ENCODE data around the gene JADE2.
"Not testable (repeated sequence)": the region's sequence is repeated elsewhere in the genome, so short reads cannot be mapped to it uniquely, and the experiment has no call there.

The JADE2 gene

DNA sequence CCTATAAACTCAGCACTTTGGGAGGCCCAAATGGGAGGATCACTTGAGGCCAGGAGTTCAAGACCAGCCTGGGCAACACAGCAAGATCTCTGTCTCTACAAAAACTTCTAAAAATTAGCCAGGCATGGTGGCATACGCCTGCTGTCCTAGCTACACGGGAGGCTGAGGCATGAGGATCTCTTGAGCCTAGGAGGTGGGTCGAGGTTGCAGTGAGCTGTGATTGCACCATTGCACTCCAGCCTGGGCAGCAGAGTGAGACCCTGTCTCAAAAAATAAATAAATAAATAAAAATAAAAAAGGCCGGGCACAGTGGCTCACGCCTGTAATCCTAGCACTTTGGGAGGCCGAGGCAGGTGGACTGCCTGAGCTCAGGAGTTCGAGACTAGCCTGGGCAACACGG, 8.5 kb upstream of the JADE2 start:
- H3K27ac Mint-ChIP-seq; H3K36me3 Mint-ChIP-seq (ENCODE audit: low read depth); H3K4me1 Mint-ChIP-seq (ENCODE audit: low read depth): not testable (repeated sequence)

GRCh38 chr5:134517553-134517952, 7.9 kb upstream of the JADE2 start:
- DNase-seq (ENCODE audit: low spot score) = no peak
- Mint-ChIP-seq H3K27me3 (ENCODE audit: low read depth) (peaks cover 11% of the 10 kb centered on the region), H3K9me3 (no peaks in the 10 kb centered on the region), H3K27ac (no peak overlapping the region), H3K36me3 (ENCODE audit: low read depth) (no peaks in the 10 kb centered on the region), H3K4me3 (no peak overlapping the region), H3K4me1 (ENCODE audit: low read depth) (peaks cover 2% of the 10 kb centered on the region)

More for the DNA sequence above, 8.5 kb upstream of the JADE2 start:
- DNase-seq (ENCODE audit: low spot score); H3K9me3 Mint-ChIP-seq; H3K4me3 Mint-ChIP-seq: not testable (repeated sequence)
- peaks cover 11% of the 10 kb centered on the region for H3K27me3 Mint-ChIP-seq (ENCODE audit: low read depth)

GRCh38 chr5:134519989-134520388, 5.5 kb upstream of the JADE2 start:
- no peak for DNase-seq (ENCODE audit: low spot score)
- H3K27ac Mint-ChIP-seq = no peak overlapping the region
- H3K4me1 Mint-ChIP-seq (ENCODE audit: low read depth) = peaks cover 9% of the 10 kb centered on the region
- H3K36me3 Mint-ChIP-seq (ENCODE audit: low read depth) = no peaks in the 10 kb centered on the region
- peaks cover 11% of the 10 kb centered on the region for H3K27me3 Mint-ChIP-seq (ENCODE audit: low read depth)
- no peaks in the 10 kb centered on the region for H3K9me3 Mint-ChIP-seq
- H3K4me3 Mint-ChIP-seq = no peak overlapping the region

DNA sequence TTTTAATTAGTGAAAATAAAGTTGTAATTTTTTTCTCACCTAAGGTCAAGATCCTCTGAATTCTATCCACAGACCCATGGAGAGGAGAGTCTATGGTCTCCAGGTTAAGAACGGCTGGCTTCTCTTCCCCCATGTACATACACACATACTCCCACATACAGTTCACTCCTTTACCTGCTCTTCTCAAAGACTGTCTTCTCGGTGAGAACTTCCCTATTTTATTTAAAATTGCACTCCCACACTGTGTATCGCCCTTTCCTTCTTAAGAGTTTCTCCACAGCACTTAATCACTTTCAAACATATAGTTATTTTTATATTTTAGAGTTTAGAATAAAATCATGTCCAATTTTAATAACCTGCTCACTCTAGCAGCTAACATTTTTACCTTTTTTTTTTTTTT, 3.6 kb upstream of the JADE2 start:
- Mint-ChIP-seq H3K9me3 (no peaks in the 10 kb centered on the region), H3K27ac (no peak overlapping the region), H3K4me1 (ENCODE audit: low read depth) (peaks cover 9% of the 10 kb centered on the region), H3K36me3 (ENCODE audit: low read depth) (peaks cover 2% of the 10 kb centered on the region), H3K4me3 (no peak overlapping the region), H3K27me3 (ENCODE audit: low read depth) (peaks cover 11% of the 10 kb centered on the region)
- no peak for DNase-seq (ENCODE audit: low spot score)

- Mint-ChIP-seq H3K9me3 (no peaks in the 10 kb centered on the region), H3K4me3 (peak overlapping the region; percentile 93), H3K36me3 (ENCODE audit: low read depth) (peaks cover 2% of the 10 kb centered on the region), H3K27ac (peak overlapping the region; percentile 86), H3K27me3 (ENCODE audit: low read depth) (peaks cover 11% of the 10 kb centered on the region), H3K4me1 (ENCODE audit: low read depth) (peaks cover 15% of the 10 kb centered on the region)
- no peak for DNase-seq (ENCODE audit: low spot score)
Observed at GRCh38 chr5:134523543-134524271, 1.8 kb upstream of the JADE2 start.

GRCh38 chr5:134524272-134524825, 1.1 kb upstream of the JADE2 start:
- Mint-ChIP-seq H3K36me3 (ENCODE audit: low read depth) (peaks cover 2% of the 10 kb centered on the region), H3K4me3 (peak overlapping the region; percentile 93)
- DNase-seq (ENCODE audit: low spot score) = peak; percentile 65

DNA sequence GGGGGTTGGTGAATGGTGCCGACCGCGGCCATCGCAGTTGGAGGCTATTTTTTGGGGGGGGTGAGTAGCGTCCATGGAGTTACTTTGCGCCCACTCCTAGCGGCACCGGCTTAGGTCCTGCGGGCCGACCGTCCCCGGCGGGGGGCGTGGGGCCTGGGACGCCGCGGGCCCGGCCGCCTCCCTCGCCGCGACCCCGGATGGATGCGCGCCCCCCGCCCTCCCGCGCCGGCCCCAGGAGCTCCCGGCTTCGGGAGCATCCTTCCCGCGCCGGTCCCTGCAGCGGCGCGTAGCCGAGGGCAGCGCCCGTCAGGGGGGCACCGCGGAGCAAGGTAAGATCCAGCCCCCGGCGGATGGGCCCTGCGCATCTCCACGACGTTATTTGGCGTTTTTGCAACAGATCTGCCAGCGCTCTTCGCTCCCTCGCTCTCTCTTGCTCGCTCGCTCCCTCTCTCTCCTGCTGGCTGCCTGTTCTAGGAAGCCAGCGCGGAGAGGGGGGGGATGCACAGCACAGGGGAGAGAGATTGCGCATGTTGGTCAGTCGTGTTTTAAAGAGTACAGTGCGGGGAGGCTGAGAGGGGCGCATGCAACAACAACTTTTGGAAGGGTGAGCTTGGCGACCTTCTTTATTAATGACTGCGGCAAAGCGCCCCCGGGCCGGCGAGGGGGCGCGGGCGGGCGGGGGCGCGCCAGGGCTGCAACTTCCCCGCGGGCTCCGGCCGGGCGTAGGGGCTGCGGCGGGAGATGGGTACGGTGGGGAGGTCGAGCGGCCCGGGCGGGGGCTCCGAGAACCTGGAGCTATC, 413 bp downstream of the JADE2 start:
- DNase-seq (ENCODE audit: low spot score) = peak; percentile 36
- Mint-ChIP-seq H3K9me3 (no peaks in the 10 kb centered on the region), H3K36me3 (ENCODE audit: low read depth) (peaks cover 2% of the 10 kb centered on the region), H3K4me1 (ENCODE audit: low read depth) (peaks cover 22% of the 10 kb centered on the region), H3K27me3 (ENCODE audit: low read depth) (peaks cover 6% of the 10 kb centered on the region), H3K27ac (peak overlapping the region; percentile 99), H3K4me3 (peak overlapping the region; percentile 99)

More at GRCh38 chr5:134524272-134524825, 1.1 kb upstream of the JADE2 start:
- Mint-ChIP-seq H3K27me3 (ENCODE audit: low read depth) (peaks cover 11% of the 10 kb centered on the region), H3K27ac (peak overlapping the region; percentile 98), H3K9me3 (no peaks in the 10 kb centered on the region), H3K4me1 (ENCODE audit: low read depth) (peaks cover 21% of the 10 kb centered on the region)

DNA sequence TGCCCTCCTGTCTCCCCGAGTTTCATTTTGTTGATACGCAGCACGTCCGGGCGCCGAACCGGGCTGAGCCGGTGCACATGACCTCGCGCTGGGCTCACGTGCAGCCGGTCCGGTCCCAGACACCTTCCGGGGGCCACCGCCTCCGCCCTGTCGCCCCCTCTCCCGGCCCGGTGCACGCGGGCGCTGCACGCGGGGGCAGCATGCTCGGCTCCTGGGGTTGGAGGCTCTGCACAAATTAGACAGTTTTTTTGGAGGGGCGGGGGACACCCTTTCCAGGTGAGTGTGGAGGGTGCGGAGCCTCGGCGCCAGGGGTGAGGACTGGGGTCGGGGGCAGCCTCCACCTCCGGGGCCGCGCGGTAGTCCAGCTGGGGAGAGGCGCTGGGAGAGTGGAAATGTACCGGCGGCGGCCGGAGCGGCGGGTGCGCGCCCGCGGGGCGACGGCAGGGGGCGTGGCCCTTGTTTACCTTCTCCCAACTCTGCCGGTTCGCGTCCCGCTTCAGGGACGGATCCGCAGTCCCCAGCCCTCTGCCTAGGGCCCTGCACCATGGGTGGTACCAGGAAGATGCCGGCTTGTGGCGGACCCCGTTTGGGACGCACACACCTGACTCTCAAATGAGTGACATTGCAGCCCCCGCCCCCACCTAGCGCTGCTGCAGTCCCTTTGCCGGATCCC, 1.1 kb downstream of the JADE2 start:
- H3K9me3 Mint-ChIP-seq = no peaks in the 10 kb centered on the region
- DNase-seq (ENCODE audit: low spot score) = peak; percentile 82
- H3K27ac Mint-ChIP-seq = peak overlapping the region; percentile 73
- peaks cover 3% of the 10 kb centered on the region for H3K27me3 Mint-ChIP-seq (ENCODE audit: low read depth)
- H3K4me3 Mint-ChIP-seq = peak overlapping the region; percentile 99
- peaks cover 2% of the 10 kb centered on the region for H3K36me3 Mint-ChIP-seq (ENCODE audit: low read depth)
- H3K4me1 Mint-ChIP-seq (ENCODE audit: low read depth) = peaks cover 24% of the 10 kb centered on the region

DNA sequence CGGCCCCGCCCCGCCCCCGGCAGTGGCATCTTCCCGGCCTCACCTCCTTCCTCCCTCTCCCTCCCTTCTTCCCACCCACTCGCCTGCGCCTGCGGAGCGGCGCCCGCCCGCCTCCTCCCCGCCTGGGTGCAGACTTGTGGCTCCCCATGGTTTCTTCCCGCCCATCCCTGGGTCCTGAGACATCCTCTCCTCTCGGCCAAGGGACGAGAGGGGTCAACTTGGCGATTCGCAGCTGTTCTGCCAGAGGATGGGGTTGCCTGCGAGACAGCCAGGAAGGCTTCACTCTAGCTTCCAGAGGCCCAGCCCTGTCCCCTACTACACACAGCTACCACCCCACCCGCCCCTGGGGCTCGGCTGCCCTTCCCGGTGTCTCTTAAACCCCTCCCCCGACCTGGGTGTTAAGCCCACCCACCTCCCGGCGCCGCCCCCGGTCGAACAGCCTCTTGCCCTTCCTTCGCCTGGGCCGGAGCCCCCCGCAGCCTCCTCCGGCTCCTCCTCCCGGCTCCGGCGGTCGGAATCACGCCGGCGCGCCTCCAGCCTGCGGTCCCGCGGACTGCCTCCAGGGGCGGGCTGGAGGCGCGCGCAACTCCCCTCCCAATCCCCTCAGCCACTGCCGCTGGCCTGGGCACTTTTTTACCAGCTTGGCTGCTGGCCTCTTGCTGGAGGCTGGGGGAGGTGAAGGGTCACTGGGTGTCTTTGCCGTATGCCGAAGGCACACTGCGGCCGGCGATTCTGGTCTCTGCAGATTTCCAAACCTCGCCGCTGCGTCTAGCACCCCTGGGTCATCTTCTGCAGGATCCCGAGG, 1.9 kb downstream of the JADE2 start:
- H3K9me3 Mint-ChIP-seq = no peaks in the 10 kb centered on the region
- H3K4me3 Mint-ChIP-seq = peak overlapping the region; percentile 99
- H3K4me1 Mint-ChIP-seq (ENCODE audit: low read depth) = peaks cover 24% of the 10 kb centered on the region
- H3K27ac Mint-ChIP-seq = peak overlapping the region; percentile 91
- peak; percentile 73 for DNase-seq (ENCODE audit: low spot score)
- peaks cover 2% of the 10 kb centered on the region for H3K36me3 Mint-ChIP-seq (ENCODE audit: low read depth)
- no peaks in the 10 kb centered on the region for H3K27me3 Mint-ChIP-seq (ENCODE audit: low read depth)

- Mint-ChIP-seq H3K4me3 (peak overlapping the region; percentile 99), H3K27ac (no peak overlapping the region), H3K36me3 (ENCODE audit: low read depth) (peaks cover 2% of the 10 kb centered on the region), H3K9me3 (no peaks in the 10 kb centered on the region), H3K4me1 (ENCODE audit: low read depth) (peaks cover 24% of the 10 kb centered on the region), H3K27me3 (ENCODE audit: low read depth) (no peaks in the 10 kb centered on the region)
- no peak for DNase-seq (ENCODE audit: low spot score)
Observed at GRCh38 chr5:134527961-134528424, 2.5 kb downstream of the JADE2 start.

DNA sequence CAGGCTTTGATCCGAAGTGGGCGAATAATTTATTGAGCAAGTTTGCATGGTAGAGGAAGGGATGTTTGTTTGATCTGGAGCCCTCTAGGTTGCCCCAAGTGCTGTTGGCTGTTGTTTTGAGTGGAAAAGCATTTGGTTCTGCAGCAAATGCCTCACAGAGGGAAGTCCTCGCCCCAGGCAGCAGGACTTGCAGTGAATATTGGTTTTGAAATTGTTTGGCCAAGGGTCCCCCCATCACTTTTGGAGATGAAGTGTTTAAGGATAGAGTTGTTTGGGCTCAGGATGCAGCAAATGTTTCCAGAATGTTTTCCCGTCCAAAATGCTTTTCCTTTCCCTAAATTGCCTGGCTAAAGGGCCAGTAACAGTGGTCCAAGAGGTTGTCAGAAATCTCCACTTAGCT, 3.1 kb downstream of the JADE2 start:
- Mint-ChIP-seq H3K4me1 (ENCODE audit: low read depth) (peaks cover 21% of the 10 kb centered on the region), H3K36me3 (ENCODE audit: low read depth) (peaks cover 2% of the 10 kb centered on the region), H3K27me3 (ENCODE audit: low read depth) (no peaks in the 10 kb centered on the region), H3K4me3 (peak overlapping the region; percentile 99), H3K27ac (no peak overlapping the region), H3K9me3 (no peaks in the 10 kb centered on the region)
- no peak for DNase-seq (ENCODE audit: low spot score)

GRCh38 chr5:134529460-134529859, 4.0 kb downstream of the JADE2 start:
- H3K4me1 Mint-ChIP-seq (ENCODE audit: low read depth) = peaks cover 18% of the 10 kb centered on the region
- peak overlapping the region; percentile 99 for H3K4me3 Mint-ChIP-seq
- no peak overlapping the region for H3K27ac Mint-ChIP-seq
- peaks cover 2% of the 10 kb centered on the region for H3K36me3 Mint-ChIP-seq (ENCODE audit: low read depth)
- H3K9me3 Mint-ChIP-seq = no peaks in the 10 kb centered on the region
- H3K27me3 Mint-ChIP-seq (ENCODE audit: low read depth) = no peaks in the 10 kb centered on the region
- DNase-seq (ENCODE audit: low spot score) = no peak

All from T-helper 2 cell treated with Interferon-gamma antibody and Interleukin-4, amounts not matched to agents 5 μg/mL and 100 μg/mL, for 36 hours (primary cell).